ENCODE data around the gene ZBTB5.

- no peak for TF ChIP-seq CTCF (IDR thresholded peaks at IDR 0.05; ENCODE audit: insufficient read depth, low read depth, low read length)
- TF ChIP-seq EZH2 (IDR thresholded peaks at IDR 0.05; ENCODE audit: insufficient read depth, low read length) = no peak
Measured at GRCh38 chr9:37508135-37508833, 43.0 kb upstream of the ZBTB5 start.

Measured in astrocyte (in vitro differentiated cells and primary cell).